Measurements from ENCODE around the gene SLC38A7.

DNA sequence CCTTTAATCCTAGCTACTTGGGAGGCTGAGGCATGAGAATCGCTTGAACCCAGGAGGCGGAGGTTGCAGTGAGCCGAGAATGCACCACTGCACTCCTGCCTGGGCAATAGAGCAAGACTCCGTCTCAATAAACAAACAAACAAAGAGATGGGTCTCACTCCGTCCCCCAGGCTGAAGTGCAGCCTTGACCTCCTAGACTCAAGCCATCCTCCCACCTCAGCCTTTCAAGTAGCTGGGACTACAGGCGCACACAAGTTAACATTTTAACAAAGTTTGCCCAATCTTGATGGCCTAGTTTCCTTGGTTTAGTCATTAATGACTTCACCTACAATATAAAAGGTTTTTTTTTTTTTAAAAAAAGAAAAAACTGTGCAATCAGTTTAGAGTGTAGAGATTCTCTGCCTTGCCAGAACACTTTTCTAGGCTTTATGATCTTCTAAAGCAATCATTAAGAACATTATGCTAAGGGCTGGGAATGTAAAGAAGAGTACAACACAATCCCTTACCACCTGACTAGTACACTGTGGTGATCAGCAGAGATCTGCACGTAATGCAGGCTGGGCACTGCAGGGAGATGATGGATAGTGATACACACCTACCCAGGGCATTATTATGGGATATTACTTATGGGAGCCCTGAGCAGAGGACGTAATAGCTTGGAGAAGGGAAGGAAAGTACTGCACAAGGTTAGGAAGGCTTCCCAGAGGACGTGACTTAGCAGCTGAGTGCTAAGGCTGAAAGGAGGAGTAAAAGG lies 42.6 kb upstream of the SLC38A7 start:
- TF ChIP-seq POLR2AphosphoS5 (IDR thresholded peaks at IDR 0.05; ENCODE audit: low read depth, low read length) (no peak), TAF1 (IDR thresholded peaks at IDR 0.05; ENCODE audit: borderline replicate concordance, insufficient read depth, low read length) (no peak)
- TF ChIP-seq, protein P1, sequence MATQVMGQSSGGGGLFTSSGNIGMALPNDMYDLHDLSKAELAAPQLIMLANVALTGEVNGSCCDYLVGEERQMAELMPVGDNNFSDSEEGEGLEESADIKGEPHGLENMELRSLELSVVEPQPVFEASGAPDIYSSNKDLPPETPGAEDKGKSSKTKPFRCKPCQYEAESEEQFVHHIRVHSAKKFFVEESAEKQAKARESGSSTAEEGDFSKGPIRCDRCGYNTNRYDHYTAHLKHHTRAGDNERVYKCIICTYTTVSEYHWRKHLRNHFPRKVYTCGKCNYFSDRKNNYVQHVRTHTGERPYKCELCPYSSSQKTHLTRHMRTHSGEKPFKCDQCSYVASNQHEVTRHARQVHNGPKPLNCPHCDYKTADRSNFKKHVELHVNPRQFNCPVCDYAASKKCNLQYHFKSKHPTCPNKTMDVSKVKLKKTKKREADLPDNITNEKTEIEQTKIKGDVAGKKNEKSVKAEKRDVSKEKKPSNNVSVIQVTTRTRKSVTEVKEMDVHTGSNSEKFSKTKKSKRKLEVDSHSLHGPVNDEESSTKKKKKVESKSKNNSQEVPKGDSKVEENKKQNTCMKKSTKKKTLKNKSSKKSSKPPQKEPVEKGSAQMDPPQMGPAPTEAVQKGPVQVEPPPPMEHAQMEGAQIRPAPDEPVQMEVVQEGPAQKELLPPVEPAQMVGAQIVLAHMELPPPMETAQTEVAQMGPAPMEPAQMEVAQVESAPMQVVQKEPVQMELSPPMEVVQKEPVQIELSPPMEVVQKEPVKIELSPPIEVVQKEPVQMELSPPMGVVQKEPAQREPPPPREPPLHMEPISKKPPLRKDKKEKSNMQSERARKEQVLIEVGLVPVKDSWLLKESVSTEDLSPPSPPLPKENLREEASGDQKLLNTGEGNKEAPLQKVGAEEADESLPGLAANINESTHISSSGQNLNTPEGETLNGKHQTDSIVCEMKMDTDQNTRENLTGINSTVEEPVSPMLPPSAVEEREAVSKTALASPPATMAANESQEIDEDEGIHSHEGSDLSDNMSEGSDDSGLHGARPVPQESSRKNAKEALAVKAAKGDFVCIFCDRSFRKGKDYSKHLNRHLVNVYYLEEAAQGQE (IDR thresholded peaks at IDR 0.05; ENCODE audit: insufficient read depth in 1 of 2, low read depth in 2 of 2, low read length in 2 of 2), result no peak
